Esophagus squamous epithelium (tissue), 5 donors: ENCODE results near the gene SMARCD1. TPM values are rescaled to one million over a fixed set of nuclear protein-coding genes. Genes with fewer than 3 reads are reported as not detected.
A peak's percentile ranks its signal among the peaks of the same experiment; 100 is the strongest.

Experiments used
- DNase-seq: peaks from one replicate; lab custom pipeline; 2025; lab: John Stamatoyannopoulos, UW
- H3K27ac ChIP-seq, 4 donors: fragments of 200-600 bp; sonication (generic); one replicate each; pipeline ENCODE4 v1.5.1; 2016 to 2019; ENCODE audit warnings: mild to moderate bottlenecking in 1 of 4
- H3K27me3 ChIP-seq, 4 donors: fragments of 200-600 bp; sonication (generic); 1 replicate in 3 of 4; 2 replicates in 1 of 4; pipeline versions ENCODE4 v1.5.1 to v1.6.0; 2017 to 2021; ENCODE audit warnings: antibody characterized with exemption in 1 of 4
- H3K36me3 ChIP-seq, 3 donors: fragments of 200-600 bp; sonication (generic); one replicate each; pipeline ENCODE4 v1.5.1; 2016 to 2019
- H3K4me1 ChIP-seq, 3 donors: fragments of 200-600 bp; sonication (generic); one replicate each; pipeline ENCODE4 v1.5.1; 2017 to 2019
- H3K4me3 ChIP-seq, 4 donors: fragments of 200-600 bp; sonication (generic); 1 replicate in 3 of 4; 2 replicates in 1 of 4; pipeline ENCODE4 v1.5.1; 2016 to 2019; ENCODE audit warnings: mild to moderate bottlenecking in 2 of 4, moderate library complexity in 1 of 4
- H3K9me3 ChIP-seq, 3 donors: fragments of 200-600 bp; sonication (generic); one replicate each; pipeline ENCODE4 v1.5.1; 2016 to 2019
- CTCF ChIP-seq, 6 experiments: fragments of 450-650 bp in 4 of 6; fragments of 200-600 bp in 2 of 6; sonication (generic) in 2 of 6; IDR thresholded peaks; one replicate each; pipeline ENCODE4 v1.5.1; 2016 to 2019; ENCODE audit warnings: antibody characterized with exemption in 6 of 6, mild to moderate bottlenecking in 4 of 6, moderate library complexity in 4 of 6
- POLR2A ChIP-seq, 4 donors: fragments of 450-650 bp; IDR thresholded peaks; one replicate each; pipeline ENCODE4 v1.6.1; 2017; ENCODE audit warnings: antibody characterized with exemption in 4 of 4, mild to moderate bottlenecking in 4 of 4, moderate library complexity in 3 of 4
- WGBS, 2 donors: methylation state at CpG; one replicate each; pipeline ENCODE4 v1.1.5; 2018; 5-methylcytosine and 5-hydroxymethylcytosine counted together
- intact Hi-C: fragments of 100-400 bp; cut with DNase I; formaldehyde crosslinking; loops from one replicate; pipeline ENCODE4 v1.15.0; 2022
- total RNA-seq, 4 donors: library from RNA; depleted of rRNA; stranded (reverse); fragments of >200 nt; gene quantifications; one replicate each; pipeline ENCODE4 v1.1.0, GENCODE V29; 2016
- donor health status: DM: yes; HTN: yes; CAD: no.

SMARCD1 gene
- total RNA-seq, 4 donors from 2014 or later, result 34.5 to 67.8 (median 46.5) TPM

DNA sequence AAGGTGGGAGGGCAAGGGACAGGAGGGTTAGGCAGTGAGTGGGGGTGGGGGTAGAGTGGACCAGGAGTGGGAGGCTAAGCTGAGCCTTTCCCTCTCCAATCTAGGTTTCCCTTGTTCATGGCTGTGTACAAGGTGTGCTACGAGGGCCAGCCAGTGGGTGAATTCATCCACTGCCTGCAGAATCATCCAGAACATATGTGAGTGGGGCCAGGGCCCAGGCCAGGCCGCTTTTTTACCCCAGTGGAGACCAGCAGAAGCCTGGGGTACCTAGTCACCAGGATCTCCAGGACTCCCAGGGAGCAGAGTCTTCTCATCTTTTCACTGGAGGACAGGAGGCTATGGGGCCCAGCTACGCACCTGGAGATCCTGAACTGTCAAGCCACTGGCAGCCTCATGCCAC, 24.2 kb downstream of the SMARCD1 start:
- H3K4me1 ChIP-seq, result peaks cover 28 to 55% (median 39%) of the 10 kb centered on the region in 3 donors
- peak overlapping the region; percentile 76 to 95 (median 85) for H3K27ac ChIP-seq
- WGBS, 2 donors, result 83 to 100% methylated on average over 2 of the region's 3 CpGs
- H3K4me3 ChIP-seq, result no peak overlapping the region
- no peak for DNase-seq
- H3K27me3 ChIP-seq, result no peaks in the 10 kb centered on the region
- no peaks in the 10 kb centered on the region for H3K9me3 ChIP-seq
- TF ChIP-seq POLR2A (IDR thresholded peaks at IDR 0.05) (no peak), CTCF (IDR thresholded peaks at IDR 0.05) (no peak)
- H3K36me3 ChIP-seq, result no peaks in the 10 kb centered on the region
- intact Hi-C loops, result no loop called here

GRCh38 chr12:50110127-50110761, 25.1 kb downstream of the SMARCD1 start:
- DNase-seq, result no peak
- 29 to 34% methylated on average over 6 to 7 of the region's 8 CpGs for WGBS, 2 donors
- no peaks in the 10 kb centered on the region for H3K36me3 ChIP-seq
- intact Hi-C loops, result no loop called here
- H3K4me3 ChIP-seq, result peak overlapping the region in 1 of 4 donors; percentile 78
- peaks cover 27 to 54% (median 38%) of the 10 kb centered on the region in 3 donors for H3K4me1 ChIP-seq
- H3K27ac ChIP-seq, result peak overlapping the region; percentile 76 to 95 (median 85)
- H3K27me3 ChIP-seq, result no peaks in the 10 kb centered on the region
- no peaks in the 10 kb centered on the region for H3K9me3 ChIP-seq
- TF ChIP-seq CTCF (IDR thresholded peaks at IDR 0.05) (no peak), POLR2A (IDR thresholded peaks at IDR 0.05) (no peak)

GRCh38 chr12:50110762-50111351, 25.7 kb downstream of the SMARCD1 start:
- no peaks in the 10 kb centered on the region for H3K27me3 ChIP-seq
- TF ChIP-seq POLR2A (IDR thresholded peaks at IDR 0.05) (peak in 1 of 4 donors; percentile 25), CTCF (IDR thresholded peaks at IDR 0.05) (no peak)
- no peak for DNase-seq
- H3K4me3 ChIP-seq, result peak overlapping the region; percentile 13 to 90 (median 80)
- peaks cover 27 to 57% (median 38%) of the 10 kb centered on the region in 3 donors for H3K4me1 ChIP-seq
- 0% methylated on average over 1 of the region's 7 CpGs for WGBS, 2 donors
- H3K27ac ChIP-seq, result peak overlapping the region; percentile 76 to 95 (median 85)
- no peaks in the 10 kb centered on the region for H3K9me3 ChIP-seq
- H3K36me3 ChIP-seq, result peaks cover 0 to 6% (median 0%) of the 10 kb centered on the region in 3 donors
- intact Hi-C loops, result no loop called here

DNA sequence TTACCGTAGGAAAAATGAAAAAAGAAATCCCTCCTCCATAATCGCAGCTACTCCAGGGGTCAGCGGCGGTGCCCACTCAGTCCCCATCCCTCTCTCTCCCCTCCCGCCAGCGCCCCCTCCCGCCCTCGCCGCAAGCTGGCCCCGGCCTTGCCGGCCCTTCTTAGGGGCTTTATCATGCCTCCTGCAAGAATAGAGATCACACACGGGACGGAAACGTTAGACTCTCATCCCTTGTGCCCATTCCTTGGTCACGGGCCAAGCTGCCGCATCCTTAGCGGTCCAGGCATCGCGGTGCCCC, 26.2 kb downstream of the SMARCD1 start:
- TF ChIP-seq CTCF (IDR thresholded peaks at IDR 0.05), result no peak
- TF ChIP-seq POLR2A (IDR thresholded peaks at IDR 0.05), result no peak
- Histone ChIP-seq H3K4me3 (peak overlapping the region; percentile 13 to 90 (median 80)), H3K4me1 (peaks cover 27 to 62% (median 38%) of the 10 kb centered on the region in 3 donors), H3K36me3 (peaks cover 0 to 11% (median 0%) of the 10 kb centered on the region in 3 donors), H3K27me3 (no peaks in the 10 kb centered on the region), H3K27ac (peak overlapping the region; percentile 76 to 95 (median 85)), H3K9me3 (no peaks in the 10 kb centered on the region)
- 11 to 26% methylated on average over 10 to 11 of the region's 19 CpGs for WGBS, 2 donors
- DNase-seq, result no peak
- intact Hi-C loops, result no loop called here
